ENCODE results near the gene SH2D6.

The SH2D6 gene

DNA sequence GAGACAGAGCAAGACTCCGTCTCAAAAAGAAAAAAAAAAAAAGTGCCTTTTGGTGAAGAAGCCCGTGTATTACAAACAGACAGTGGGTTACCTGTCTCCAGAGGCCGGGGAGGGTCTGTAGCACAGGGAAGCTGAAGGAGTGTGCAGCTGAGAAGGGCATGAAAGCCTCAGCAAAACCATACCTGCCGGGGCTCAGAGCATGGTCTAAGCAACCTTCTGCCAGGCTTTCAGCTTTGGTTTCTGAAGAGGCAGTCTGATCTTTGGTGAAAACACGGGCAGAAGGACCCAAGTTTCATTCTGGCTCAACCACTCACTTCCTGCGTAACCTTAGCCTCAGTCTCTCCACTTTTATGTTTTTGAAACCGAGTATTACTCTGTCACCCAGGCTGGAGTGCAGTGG lies 21.5 kb downstream of the SH2D6 start:
- DNase-seq (ENCODE audit: low read depth): no peak

DNA sequence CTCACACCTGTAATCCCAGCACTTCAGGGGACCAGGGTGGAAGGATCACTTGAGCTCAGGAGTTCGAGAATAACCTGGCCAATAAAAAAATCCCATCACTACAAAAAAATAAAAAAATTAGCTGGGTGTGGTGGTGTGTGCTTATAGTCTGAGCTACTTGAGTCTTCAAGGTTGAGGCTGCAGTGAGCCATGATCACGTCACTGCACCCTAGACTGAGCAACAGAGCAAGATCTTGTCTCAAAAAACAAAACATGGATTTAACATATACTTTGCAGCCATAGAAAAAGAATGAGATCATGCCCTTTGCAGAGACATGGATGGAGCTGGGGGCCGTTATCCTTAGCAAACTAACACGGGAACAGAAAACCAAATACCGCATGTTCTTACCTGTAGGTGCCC lies 22.2 kb downstream of the SH2D6 start:
- no peak for DNase-seq (ENCODE audit: low read depth)

- no peak for DNase-seq (ENCODE audit: low read depth)
These were observed 23.4 kb downstream of the SH2D6 start for GRCh38 chr2:85441864-85442263.

GRCh38 chr2:85444629-85445172 lies 26.2 kb downstream of the SH2D6 start:
- no peak for DNase-seq (ENCODE audit: low read depth)

GRCh38 chr2:85445316-85446295 lies 27.1 kb downstream of the SH2D6 start:
- no peak for DNase-seq (ENCODE audit: low read depth)

- no peak for DNase-seq (ENCODE audit: low read depth)
These were observed 28.0 kb downstream of the SH2D6 start for GRCh38 chr2:85446296-85447221.

GRCh38 chr2:85447222-85447585 lies 28.7 kb downstream of the SH2D6 start:
- DNase-seq (ENCODE audit: low read depth): no peak

- DNase-seq (ENCODE audit: low read depth): no peak
These were observed 30.1 kb downstream of the SH2D6 start for GRCh38 chr2:85448461-85449213.

DNA sequence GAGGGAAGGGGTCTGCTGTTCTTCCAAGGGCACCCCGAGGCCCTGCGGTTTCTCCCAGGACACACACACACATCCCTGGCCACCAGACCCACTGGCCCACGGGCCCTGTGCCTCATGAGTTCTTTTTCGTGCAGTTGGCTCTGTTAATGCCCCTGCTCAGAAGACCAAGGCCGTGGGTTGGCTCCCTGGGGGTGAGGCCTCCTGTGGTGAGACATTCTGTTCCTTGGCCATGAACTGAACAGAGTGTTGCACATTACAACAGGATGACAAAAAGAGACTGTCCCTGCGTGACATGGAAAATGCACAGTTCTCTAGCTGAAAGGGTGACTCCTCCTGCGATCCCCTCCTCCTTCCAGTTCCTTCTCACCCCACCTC lies 30.7 kb downstream of the SH2D6 start:
- DNase-seq (ENCODE audit: low read depth): no peak

- DNase-seq (ENCODE audit: low read depth): no peak
These were observed 33.7 kb downstream of the SH2D6 start for GRCh38 chr2:85452237-85452636.

- DNase-seq (ENCODE audit: low read depth): no peak
These were observed 35.1 kb downstream of the SH2D6 start for GRCh38 chr2:85453571-85453970.

DNA sequence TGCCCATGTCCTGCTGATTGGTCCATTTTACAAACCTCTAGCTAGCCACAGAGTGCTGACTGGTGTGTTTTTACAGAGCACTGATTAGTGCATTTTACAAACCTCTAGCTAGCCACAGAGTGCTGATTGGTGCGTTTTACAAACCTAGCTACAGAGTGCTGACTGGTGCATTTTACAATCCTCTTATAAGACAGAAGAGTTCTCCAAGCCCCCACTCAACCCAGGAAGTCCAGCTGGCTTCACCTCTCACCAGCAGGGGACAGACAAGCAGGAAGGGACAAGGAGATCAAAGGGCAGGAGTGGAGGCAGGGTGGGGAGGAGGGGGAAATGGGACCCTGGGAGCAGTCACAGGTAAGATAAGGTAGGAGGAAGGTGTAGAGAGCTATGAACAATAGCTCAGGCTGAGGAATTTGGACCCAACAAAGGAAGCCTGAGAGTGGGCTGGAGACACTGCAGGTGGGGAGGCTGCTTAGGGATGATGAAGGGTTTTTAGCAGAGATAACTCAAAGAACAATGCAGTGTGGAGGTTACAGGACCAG lies 37.1 kb downstream of the SH2D6 start:
- no peak for DNase-seq (ENCODE audit: low read depth)

GRCh38 chr2:85457043-85457442 lies 38.5 kb downstream of the SH2D6 start:
- DNase-seq (ENCODE audit: low read depth): no peak

- DNase-seq (ENCODE audit: low read depth): no peak
These were observed 39.4 kb downstream of the SH2D6 start for GRCh38 chr2:85457877-85458316.

- DNase-seq (ENCODE audit: low read depth): no peak
These were observed 40.4 kb downstream of the SH2D6 start for GRCh38 chr2:85458601-85459563.

DNA sequence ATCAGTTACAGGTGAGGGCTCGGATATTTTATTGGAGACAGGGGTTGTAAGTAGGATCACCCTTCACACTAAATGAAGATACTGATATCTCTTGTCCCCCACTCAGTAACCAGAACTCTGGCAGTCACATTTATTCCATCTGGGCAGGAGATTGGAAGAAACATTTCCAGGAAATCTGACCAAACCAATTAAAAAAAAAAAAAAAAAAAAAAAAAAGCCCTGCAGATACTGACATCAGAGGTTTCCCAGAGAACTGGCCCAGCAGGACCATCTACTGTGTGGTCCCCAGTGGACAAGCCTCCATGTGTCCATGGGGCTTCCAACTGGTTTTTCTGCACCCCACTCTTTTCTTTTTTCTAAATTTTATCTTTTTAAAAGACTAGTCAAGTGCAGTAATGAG lies 41.3 kb downstream of the SH2D6 start:
- DNase-seq (ENCODE audit: low read depth): no peak

- DNase-seq (ENCODE audit: low read depth): no peak
These were observed 43.8 kb downstream of the SH2D6 start for GRCh38 chr2:85462322-85462721.

- DNase-seq (ENCODE audit: low read depth): no peak
These were observed 49.7 kb downstream of the SH2D6 start for GRCh38 chr2:85468096-85468703.

DNA sequence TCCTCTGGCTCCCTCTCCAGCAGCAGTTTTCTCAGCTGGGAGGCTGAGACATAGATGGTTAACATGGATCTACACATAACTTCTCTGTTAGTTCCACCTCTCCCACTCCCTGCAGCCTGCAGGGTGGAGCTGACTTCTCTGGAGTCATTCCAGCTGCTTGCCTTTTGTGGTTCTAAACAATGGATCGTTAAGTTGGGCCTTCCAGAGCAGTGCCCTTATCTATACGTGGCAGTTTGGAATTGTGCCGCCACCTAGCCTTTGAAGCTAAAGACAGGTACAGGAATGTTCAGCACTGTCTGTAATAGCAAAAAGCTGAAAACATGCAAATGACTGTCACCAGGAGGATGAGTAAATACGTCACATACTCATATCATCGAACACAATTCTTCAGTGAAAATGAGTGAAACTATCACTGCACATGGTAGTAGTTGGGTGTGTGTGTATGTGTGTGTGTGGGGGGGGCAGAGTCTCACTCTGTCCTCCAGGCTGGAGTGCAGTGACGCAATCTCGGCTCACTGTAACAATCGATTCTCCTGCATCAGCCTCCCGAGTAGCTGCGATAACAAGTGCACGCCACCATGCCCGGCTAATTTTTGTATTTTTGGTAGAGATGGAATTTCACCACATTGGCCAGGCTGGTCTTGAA lies 50.3 kb downstream of the SH2D6 start:
- DNase-seq (ENCODE audit: low read depth): no peak

Measured in non-pigmented ciliary epithelial cell (primary cell).